IMR-90 (cell line): ENCODE data around the gene KAZN. TPM values are rescaled to one million over a fixed set of nuclear protein-coding genes. Genes with fewer than 3 reads are reported as not detected.

Experiments used
- ATAC-seq: fragments of 200-7000 bp; cut with Tn5 transposase; 2 replicates; pipeline ENCODE4 v1.9.1; 2020; ENCODE audit warnings: low read depth, mild to moderate bottlenecking, moderate library complexity
- BruUV-seq: library from RNA; stranded (reverse); fragments of 400-500 nt; replicated peaks from 2 replicates; lab custom pipeline; 2021; lab: Mats Ljungman, UMichigan
- CTCF ChIA-PET: fragments of 300-600 bp; formaldehyde crosslinking; extraction: SDS; loops from one replicate; lab custom pipeline; 2021; ENCODE audit warnings: antibody characterized with exemption; lab: Yijun Ruan, JAX
- POLR2A ChIA-PET: fragments of 300-600 bp; sonication (Branson Sonifier 250); formaldehyde crosslinking; loops from one replicate; lab custom pipeline; 2022; ENCODE audit warnings: antibody characterized with exemption; ENCODE audit not compliant: unreplicated experiment; lab: Charles Lee
- DNase-seq: peaks from one replicate; pipeline ENCODE4 v3.0.0; 2013
- H2AFZ ChIP-seq: replicated peaks from 2 replicates; pipeline ENCODE3; 2013; ENCODE audit warnings: low read length, mild to moderate bottlenecking; ENCODE audit not compliant: poor library complexity
- H2AK5ac ChIP-seq: 2 replicates; pipeline ENCODE4 v1.6.1; 2013; ENCODE audit warnings: low read depth, low read length, inconsistent platforms
- H2AK9ac ChIP-seq: replicated peaks from 2 replicates; pipeline ENCODE3; 2013; ENCODE audit warnings: mild to moderate bottlenecking, low read depth, low read length, moderate library complexity; ENCODE audit not compliant: poor library complexity
- H2BK120ac ChIP-seq: 2 replicates; pipeline ENCODE4 v1.6.1; 2013; ENCODE audit warnings: low read depth, low read length, inconsistent platforms
- H2BK15ac ChIP-seq: 3 replicates; pipeline ENCODE4 v1.6.1; 2013; ENCODE audit warnings: low read depth, low read length, inconsistent platforms
- H2BK20ac ChIP-seq: 2 replicates; pipeline ENCODE4 v1.6.1; 2013; ENCODE audit warnings: low read depth, mild to moderate bottlenecking, inconsistent platforms, low read length, moderate library complexity
- H2BK5ac ChIP-seq: 2 replicates; pipeline ENCODE4 v1.6.1; 2013; ENCODE audit warnings: mild to moderate bottlenecking, low read depth, low read length, inconsistent platforms; ENCODE audit not compliant: poor library complexity, severe bottlenecking
- H3K14ac ChIP-seq: replicated peaks from 2 replicates; pipeline ENCODE4 v1.6.1; 2013; ENCODE audit warnings: low read depth, low read length, inconsistent platforms
- H3K18ac ChIP-seq: 2 replicates; pipeline ENCODE4 v1.6.1; 2013; ENCODE audit warnings: low read depth, low read length, control low read depth
- H3K23ac ChIP-seq: 2 replicates; pipeline ENCODE4 v1.6.1; 2013; ENCODE audit warnings: low read depth, low read length, inconsistent platforms
- H3K27ac ChIP-seq: 2 replicates; pipeline ENCODE4 v1.5.1; 2013; ENCODE audit warnings: mild to moderate bottlenecking, control low read depth, low read length; ENCODE audit not compliant: insufficient read depth
- H3K27me3 ChIP-seq: 2 replicates; pipeline ENCODE4 v1.6.1; 2013; ENCODE audit warnings: low read length; ENCODE audit not compliant: control insufficient read depth, insufficient read depth
- H3K36me3 ChIP-seq: 2 replicates; pipeline ENCODE4 v1.6.1; 2013; ENCODE audit warnings: low read length, mixed read lengths; ENCODE audit not compliant: control insufficient read depth, insufficient read depth
- H3K4ac ChIP-seq: 2 replicates; pipeline ENCODE4 v1.6.1; 2013; ENCODE audit warnings: low read depth, low read length, inconsistent platforms
- H3K4me1 ChIP-seq: 2 replicates; pipeline ENCODE4 v1.6.1; 2013; ENCODE audit warnings: low read length, mixed read lengths; ENCODE audit not compliant: control insufficient read depth, insufficient read depth
- H3K4me2 ChIP-seq: 2 replicates; pipeline ENCODE4 v1.6.1; 2013; ENCODE audit warnings: low read depth, mild to moderate bottlenecking, control low read depth, low read length, moderate library complexity
- H3K4me3 ChIP-seq: 2 replicates; pipeline ENCODE4 v1.5.1; 2013; ENCODE audit warnings: low read depth, mild to moderate bottlenecking, control low read depth, low read length, moderate library complexity; ENCODE audit not compliant: insufficient read depth
- H3K56ac ChIP-seq: 2 replicates; pipeline ENCODE4 v1.6.1; 2013; ENCODE audit warnings: low read length, inconsistent platforms; ENCODE audit not compliant: insufficient read depth; ENCODE audit errors: extremely low read depth
- H3K79me1 ChIP-seq, 2 experiments: 2 replicates each; pipeline ENCODE4 v1.6.1; 2013; ENCODE audit warnings: low read length in 2 of 2, inconsistent platforms in 1 of 2, low read depth in 1 of 2
- H3K9ac ChIP-seq: 2 replicates; pipeline ENCODE4 v1.6.1; 2013; ENCODE audit warnings: low read depth, low read length, control low read depth
- H3K9me1 ChIP-seq: 2 replicates; pipeline ENCODE4 v1.6.1; 2013; ENCODE audit warnings: low read length, inconsistent platforms; ENCODE audit not compliant: insufficient read depth
- H3K9me3 ChIP-seq: 2 replicates; pipeline ENCODE4 v1.6.1; 2013; ENCODE audit warnings: low read length; ENCODE audit not compliant: control insufficient read depth, insufficient read depth
- H4K20me1 ChIP-seq: 2 replicates; pipeline ENCODE4 v1.6.1; 2013; ENCODE audit warnings: low read length, inconsistent platforms; ENCODE audit not compliant: insufficient read depth
- H4K5ac ChIP-seq: 2 replicates; pipeline ENCODE4 v1.6.1; 2013; ENCODE audit warnings: mild to moderate bottlenecking, low read depth, low read length, control low read depth
- H4K8ac ChIP-seq, 2 experiments: 2 replicates each; pipeline ENCODE4 v1.6.1; 2013; ENCODE audit warnings: low read depth in 2 of 2, low read length in 2 of 2, control low read depth in 1 of 2, inconsistent platforms in 1 of 2
- H4K91ac ChIP-seq: 2 replicates; pipeline ENCODE4 v1.6.1; 2013; ENCODE audit warnings: low read depth, low read length, inconsistent platforms; ENCODE audit not compliant: insufficient read depth
- BHLHE40 ChIP-seq: fragments of 150-350 bp; IDR thresholded peaks from 2 replicates; pipeline ENCODE4 v1.6.1; 2016; ENCODE audit warnings: mild to moderate bottlenecking, low read depth, low read length
- CEBPB ChIP-seq: IDR thresholded peaks from 2 replicates; pipeline ENCODE4 v1.6.1; 2012; ENCODE audit warnings: low read depth, low read length, improper control_type of control experiment
- CHD1 ChIP-seq: IDR thresholded peaks from 2 replicates; pipeline ENCODE4 v1.6.1; 2012; ENCODE audit warnings: low read depth, low read length, improper control_type of control experiment
- FOS ChIP-seq: fragments of 150-350 bp; IDR thresholded peaks from 2 replicates; pipeline ENCODE4 v1.6.1; 2016; ENCODE audit warnings: low read depth, low read length
- MAZ ChIP-seq: IDR thresholded peaks from 2 replicates; pipeline ENCODE4 v1.6.1; 2012; ENCODE audit warnings: low read depth, mild to moderate bottlenecking, low read length, improper control_type of control experiment, moderate library complexity, borderline replicate concordance
- MXI1 ChIP-seq: IDR thresholded peaks from 2 replicates; pipeline ENCODE4 v1.6.1; 2012; ENCODE audit warnings: low read depth, mild to moderate bottlenecking, low read length, moderate library complexity, borderline replicate concordance
- RAD21 ChIP-seq: IDR thresholded peaks from 2 replicates; pipeline ENCODE4 v1.6.1; 2012; ENCODE audit warnings: low read length, improper control_type of control experiment
- RCOR1 ChIP-seq: IDR thresholded peaks from 2 replicates; pipeline ENCODE4 v1.6.1; 2012; ENCODE audit warnings: mild to moderate bottlenecking, low read length, improper control_type of control experiment; ENCODE audit not compliant: insufficient replicate concordance
- RFX5 ChIP-seq: IDR thresholded peaks from 2 replicates; pipeline ENCODE4 v1.8.0; 2012; ENCODE audit warnings: low read depth, mild to moderate bottlenecking, low read length, moderate library complexity
- WGBS, 2 experiments: methylation state at CpG; one replicate each; pipeline versions ENCODE4 v1.1.5 to v1.1.7; 2013; ENCODE audit warnings: missing lambda C conversion rate in 2 of 2; ENCODE audit not compliant: insufficient read length in 1 of 2; ENCODE audit errors: extremely low coverage in 2 of 2; 5-methylcytosine and 5-hydroxymethylcytosine counted together
- dilution Hi-C: fragments of 300-500 bp; cut with HindIII; formaldehyde crosslinking; loops from one replicate; pipeline ENCODE4 v1.14.3; 2018; ENCODE audit warnings: low sequenced_read_pairs; ENCODE audit not compliant: unreplicated experiment
- in situ Hi-C: fragments of 300-500 bp; cut with MboI; formaldehyde crosslinking; loops from 3 replicates; pipeline ENCODE4 v1.14.3; 2019; ENCODE audit warnings: low sequenced_read_pairs, inconsistent platforms, mixed read lengths
- intact Hi-C: fragments of 100-400 bp; cut with micrococcal nuclease; formaldehyde crosslinking; loops from 2 replicates; pipeline ENCODE4 v1.10.0; 2022
- polyA plus RNA-seq, 3 experiments: library from polyadenylated mRNA; depleted of rRNA; stranded (reverse); fragments of >200 nt; gene quantifications; 2 replicates each; pipeline ENCODE4 v1.2.3, GENCODE V29; 2012; ENCODE audit warnings: low replicate concordance in 1 of 3
- total RNA-seq: library from RNA; depleted of rRNA; stranded (reverse); fragments of >200 nt; gene quantifications from 2 replicates; pipeline ENCODE4 v1.2.3, GENCODE V29; 2012
- TF ChIP-seq, protein P1 (sequence below): fragments of 150-350 bp; IDR thresholded peaks from 2 replicates; pipeline ENCODE4 v1.6.1; 2016; ENCODE audit warnings: low read depth, mild to moderate bottlenecking, low read length, moderate library complexity, borderline replicate concordance
- TF ChIP-seq, protein P2 (sequence below): fragments of 150-350 bp; IDR thresholded peaks from 2 replicates; pipeline ENCODE4 v1.6.1; 2017; ENCODE audit warnings: mild to moderate bottlenecking, antibody characterized with exemption, low read length, low read depth
- TF ChIP-seq, protein P3 (sequence below): conservative IDR thresholded peaks from 2 replicates; pipeline ENCODE4 v1.5.1; 2012; ENCODE audit warnings: mild to moderate bottlenecking, low read depth, low read length, improper control_type of control experiment

KAZN gene
- total and polyA plus RNA-seq, 2 of the 4 experiments (the other 2 are of a cell fraction) = 5.2 to 10.5 TPM

DNA sequence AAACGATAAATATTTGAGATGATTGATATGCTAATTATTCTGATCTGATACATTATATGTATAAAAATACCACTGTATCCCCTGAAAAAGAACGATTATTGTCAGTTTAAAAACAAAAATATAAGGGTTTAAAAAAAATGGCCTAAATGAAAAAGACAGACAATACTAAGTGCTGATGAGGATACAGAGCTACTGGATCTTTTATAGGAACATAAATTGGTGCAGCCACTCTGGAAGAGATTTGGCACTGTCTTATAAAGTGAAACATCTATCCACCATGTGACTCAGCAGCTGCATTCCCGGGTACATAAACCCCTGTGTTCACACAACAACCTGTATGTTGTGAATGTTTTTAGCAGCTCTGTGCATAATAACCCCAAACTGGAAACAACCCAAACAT lies 44.2 kb downstream of the KAZN start:
- Histone ChIP-seq H2BK20ac (no peak overlapping the region), H3K18ac (no peak overlapping the region), H3K4ac (no peak overlapping the region), H2AFZ (no peak overlapping the region), H3K36me3 (no peaks in the 10 kb centered on the region), H3K9ac (no peak overlapping the region), H2AK5ac (no peak overlapping the region), H3K9me3 (no peaks in the 10 kb centered on the region; the same call in 1 of the 2 replicates), H3K27ac (no peak overlapping the region), H3K4me1 (no peaks in the 10 kb centered on the region), H4K8ac (no peak overlapping the region), H2BK5ac (no peak overlapping the region), H3K14ac (no peak overlapping the region), H4K5ac (no peak overlapping the region), H3K27me3 (no peaks in the 10 kb centered on the region), H3K56ac (no peak overlapping the region), H2BK15ac (no peak overlapping the region), H4K20me1 (no peaks in the 10 kb centered on the region), H3K4me2 (no peak overlapping the region), H3K4me3 (no peak overlapping the region), H4K91ac (no peak overlapping the region), H2AK9ac (no peak overlapping the region), H2BK120ac (no peak overlapping the region), H3K23ac (no peak overlapping the region), H3K9me1 (no peaks in the 10 kb centered on the region), H3K79me1 (no peaks in the 10 kb centered on the region)
- POLR2A ChIA-PET = no interaction called here
- dilution Hi-C loops (no loop called here), in situ Hi-C loops (no loop called here), intact Hi-C loops (no loop called here)
- DNase-seq = no peak
- CTCF ChIA-PET = no interaction called here
- ATAC-seq = no peak
- no CpG with 5 or more reads among the region's 3 CpGs for WGBS, 2 experiments
- BruUV-seq = no TSS peak
- TF ChIP-seq RCOR1 (no peak), RFX5 (no peak), CEBPB (no peak), RAD21 (no peak), FOS (no peak), MXI1 (no peak), MAZ (no peak), CHD1 (no peak), BHLHE40 (no peak)
- TF ChIP-seq, protein P1, sequence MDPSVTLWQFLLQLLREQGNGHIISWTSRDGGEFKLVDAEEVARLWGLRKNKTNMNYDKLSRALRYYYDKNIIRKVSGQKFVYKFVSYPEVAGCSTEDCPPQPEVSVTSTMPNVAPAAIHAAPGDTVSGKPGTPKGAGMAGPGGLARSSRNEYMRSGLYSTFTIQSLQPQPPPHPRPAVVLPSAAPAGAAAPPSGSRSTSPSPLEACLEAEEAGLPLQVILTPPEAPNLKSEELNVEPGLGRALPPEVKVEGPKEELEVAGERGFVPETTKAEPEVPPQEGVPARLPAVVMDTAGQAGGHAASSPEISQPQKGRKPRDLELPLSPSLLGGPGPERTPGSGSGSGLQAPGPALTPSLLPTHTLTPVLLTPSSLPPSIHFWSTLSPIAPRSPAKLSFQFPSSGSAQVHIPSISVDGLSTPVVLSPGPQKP = no peak
- TF ChIP-seq, protein P2, sequence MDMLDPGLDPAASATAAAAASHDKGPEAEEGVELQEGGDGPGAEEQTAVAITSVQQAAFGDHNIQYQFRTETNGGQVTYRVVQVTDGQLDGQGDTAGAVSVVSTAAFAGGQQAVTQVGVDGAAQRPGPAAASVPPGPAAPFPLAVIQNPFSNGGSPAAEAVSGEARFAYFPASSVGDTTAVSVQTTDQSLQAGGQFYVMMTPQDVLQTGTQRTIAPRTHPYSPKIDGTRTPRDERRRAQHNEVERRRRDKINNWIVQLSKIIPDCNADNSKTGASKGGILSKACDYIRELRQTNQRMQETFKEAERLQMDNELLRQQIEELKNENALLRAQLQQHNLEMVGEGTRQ = no peak
- TF ChIP-seq, protein P3, sequence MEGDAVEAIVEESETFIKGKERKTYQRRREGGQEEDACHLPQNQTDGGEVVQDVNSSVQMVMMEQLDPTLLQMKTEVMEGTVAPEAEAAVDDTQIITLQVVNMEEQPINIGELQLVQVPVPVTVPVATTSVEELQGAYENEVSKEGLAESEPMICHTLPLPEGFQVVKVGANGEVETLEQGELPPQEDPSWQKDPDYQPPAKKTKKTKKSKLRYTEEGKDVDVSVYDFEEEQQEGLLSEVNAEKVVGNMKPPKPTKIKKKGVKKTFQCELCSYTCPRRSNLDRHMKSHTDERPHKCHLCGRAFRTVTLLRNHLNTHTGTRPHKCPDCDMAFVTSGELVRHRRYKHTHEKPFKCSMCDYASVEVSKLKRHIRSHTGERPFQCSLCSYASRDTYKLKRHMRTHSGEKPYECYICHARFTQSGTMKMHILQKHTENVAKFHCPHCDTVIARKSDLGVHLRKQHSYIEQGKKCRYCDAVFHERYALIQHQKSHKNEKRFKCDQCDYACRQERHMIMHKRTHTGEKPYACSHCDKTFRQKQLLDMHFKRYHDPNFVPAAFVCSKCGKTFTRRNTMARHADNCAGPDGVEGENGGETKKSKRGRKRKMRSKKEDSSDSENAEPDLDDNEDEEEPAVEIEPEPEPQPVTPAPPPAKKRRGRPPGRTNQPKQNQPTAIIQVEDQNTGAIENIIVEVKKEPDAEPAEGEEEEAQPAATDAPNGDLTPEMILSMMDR = no peak
